Measurements from ENCODE around the gene CDC37.
A peak's percentile ranks its signal among the peaks of the same experiment; 100 is the strongest.

The CDC37 gene

GRCh38 chr19:10403137-10404021, at the start of gene CDC37:
TSS of gene CDC37 (minus strand) at chr19:10403542. CDS start at chr19:10403479, 63 bp downstream.
- peak; percentile 96 for DNase-seq
- Mint-ChIP-seq H3K27ac (peak within 1 kb of the TSS; percentile 99), H3K9me3 (no peaks in the 10 kb centered on the region), H3K27me3 (no peaks in the 10 kb centered on the region), H3K4me3 (peak within 1 kb of the TSS; percentile 98 to 99), H3K36me3 (peaks cover 16 to 19% of the 10 kb centered on the region in 2 donors), H3K4me1 (peaks cover 48 to 88% of the 10 kb centered on the region in 2 donors)
- peak; percentile 83 to 85 for ATAC-seq (replicated peaks)

GRCh38 chr19:10450853-10451609, 47.7 kb upstream of the CDC37 start:
- DNase-seq (no peak), ATAC-seq (replicated peaks) (peak; percentile 36 to 44)
- Mint-ChIP-seq H3K36me3 (peaks cover 38 to 53% of the 10 kb centered on the region in 2 donors), H3K9me3 (no peaks in the 10 kb centered on the region), H3K4me1 (peaks cover 11 to 12% of the 10 kb centered on the region in 2 donors), H3K27ac (no peak overlapping the region), H3K27me3 (peaks cover 22 to 27% of the 10 kb centered on the region in 2 donors), H3K4me3 (no peak overlapping the region)

DNA sequence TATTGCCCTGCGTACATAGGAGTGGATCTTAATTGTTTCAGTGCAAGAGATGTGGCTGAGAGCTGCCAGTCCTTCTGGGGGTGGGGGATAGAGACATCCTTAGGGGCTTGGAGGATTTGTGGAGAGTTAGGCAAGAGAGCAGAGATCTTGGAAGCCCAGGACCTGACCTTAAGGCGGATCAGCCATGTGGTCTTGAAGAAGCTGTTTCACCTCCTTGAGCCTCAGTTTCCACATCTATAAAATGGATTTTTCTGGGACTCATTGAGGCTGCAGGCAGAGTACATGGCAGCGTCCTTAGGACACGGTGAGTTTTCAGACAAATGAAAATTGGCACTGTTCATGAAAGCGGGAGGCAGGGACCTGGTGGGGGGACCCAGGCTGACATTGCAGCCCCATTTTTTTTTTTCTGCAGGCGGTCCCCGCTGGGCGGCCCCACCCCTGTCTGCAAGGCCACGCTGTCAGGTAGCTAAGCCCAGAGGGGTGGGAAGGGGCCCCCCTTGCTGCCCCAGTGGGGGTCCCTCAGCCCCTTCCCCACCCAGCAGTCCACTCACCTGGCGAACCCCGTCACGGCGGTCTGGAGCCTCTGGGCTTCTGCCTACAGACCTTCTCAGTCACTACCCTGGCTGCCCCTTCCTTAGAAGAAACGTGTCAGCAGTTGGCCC, 47.0 kb upstream of the CDC37 start:
- Mint-ChIP-seq H3K4me1 (peaks cover 13% of the 10 kb centered on the region in 2 donors), H3K27me3 (peaks cover 22 to 27% of the 10 kb centered on the region in 2 donors), H3K27ac (no peak overlapping the region), H3K4me3 (no peak overlapping the region), H3K36me3 (peaks cover 38 to 49% of the 10 kb centered on the region in 2 donors), H3K9me3 (no peaks in the 10 kb centered on the region)
- ATAC-seq (replicated peaks): no peak
- DNase-seq: no peak

DNA sequence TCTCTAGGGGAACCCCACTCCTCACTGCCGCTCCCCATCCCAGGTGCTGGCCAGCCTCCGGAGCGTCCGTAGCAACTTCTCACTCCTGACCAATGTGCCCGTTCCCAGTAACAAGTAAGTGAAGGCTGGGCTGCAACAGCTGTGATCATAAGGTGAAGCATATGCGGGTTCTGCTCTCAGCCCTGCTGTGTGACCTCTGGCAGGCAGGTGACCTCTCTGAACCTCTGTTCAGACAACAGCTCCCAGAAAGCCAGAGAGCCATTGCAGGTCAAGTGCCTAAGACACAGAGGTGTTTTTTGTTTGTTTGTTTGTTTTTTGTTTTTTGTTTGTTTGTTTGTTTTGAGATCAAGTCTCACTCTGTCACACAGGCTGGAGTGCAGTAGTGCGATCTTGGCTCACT, 45.7 kb upstream of the CDC37 start:
- H3K27ac Mint-ChIP-seq: no peak overlapping the region
- peaks cover 22% of the 10 kb centered on the region in 2 donors for H3K27me3 Mint-ChIP-seq
- DNase-seq: no peak
- H3K9me3 Mint-ChIP-seq: no peaks in the 10 kb centered on the region
- H3K4me1 Mint-ChIP-seq: peaks cover 13 to 15% of the 10 kb centered on the region in 2 donors
- H3K36me3 Mint-ChIP-seq: peaks cover 40 to 56% of the 10 kb centered on the region in 2 donors
- no peak overlapping the region for H3K4me3 Mint-ChIP-seq
- no peak for ATAC-seq (replicated peaks)

DNA sequence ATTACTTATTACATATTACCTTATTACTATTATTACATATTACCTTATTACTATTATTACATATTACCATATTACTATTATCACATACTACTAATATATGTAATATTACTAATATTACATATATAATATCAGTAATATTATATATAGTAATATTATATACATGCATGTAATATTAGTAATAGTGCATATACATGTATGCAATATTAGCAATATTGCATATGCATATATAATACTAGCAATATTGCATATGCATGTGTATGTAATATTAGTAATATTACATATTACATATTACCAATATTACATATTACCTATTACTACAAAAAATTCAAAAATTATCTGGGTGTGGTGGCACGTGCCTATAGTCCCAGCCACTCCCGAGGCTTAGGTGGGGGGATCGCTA, 39.4 kb upstream of the CDC37 start:
- Mint-ChIP-seq H3K4me3 (no peak overlapping the region), H3K36me3 (peaks cover 12 to 23% of the 10 kb centered on the region in 2 donors), H3K4me1 (peaks cover 8% of the 10 kb centered on the region in 2 donors), H3K27ac (no peak overlapping the region), H3K27me3 (no peaks in the 10 kb centered on the region), H3K9me3 (no peaks in the 10 kb centered on the region)
- ATAC-seq (replicated peaks) (no peak), DNase-seq (no peak)

- Mint-ChIP-seq H3K4me1 (peaks cover 6 to 19% of the 10 kb centered on the region in 2 donors), H3K4me3 (no peak overlapping the region), H3K27me3 (no peaks in the 10 kb centered on the region), H3K27ac (no peak overlapping the region), H3K9me3 (no peaks in the 10 kb centered on the region), H3K36me3 (peaks cover 0 to 12% of the 10 kb centered on the region in 2 donors)
- ATAC-seq (replicated peaks) (no peak), DNase-seq (no peak)
Observed at GRCh38 chr19:10439588-10439987, 36.2 kb upstream of the CDC37 start.

GRCh38 chr19:10433131-10433536, 29.8 kb upstream of the CDC37 start:
- ATAC-seq (replicated peaks) (no peak), DNase-seq (no peak)
- Mint-ChIP-seq H3K4me1 (peaks cover 44 to 74% of the 10 kb centered on the region in 2 donors), H3K36me3 (peaks cover 0 to 27% of the 10 kb centered on the region in 2 donors), H3K9me3 (no peaks in the 10 kb centered on the region), H3K4me3 (peak overlapping the region; percentile 45 to 68), H3K27me3 (peaks cover 0 to 13% of the 10 kb centered on the region in 2 donors), H3K27ac (no peak overlapping the region)

GRCh38 chr19:10432736-10433130, 29.4 kb upstream of the CDC37 start:
- peak overlapping the region in 1 of 2 donors; percentile 70 for H3K4me3 Mint-ChIP-seq
- peaks cover 48 to 78% of the 10 kb centered on the region in 2 donors for H3K4me1 Mint-ChIP-seq
- H3K27me3 Mint-ChIP-seq: peaks cover 0 to 13% of the 10 kb centered on the region in 2 donors
- H3K9me3 Mint-ChIP-seq: no peaks in the 10 kb centered on the region
- H3K27ac Mint-ChIP-seq: no peak overlapping the region
- DNase-seq: no peak
- no peak for ATAC-seq (replicated peaks)
- H3K36me3 Mint-ChIP-seq: peaks cover 0 to 29% of the 10 kb centered on the region in 2 donors

GRCh38 chr19:10431943-10432735, 28.8 kb upstream of the CDC37 start:
- Mint-ChIP-seq H3K4me1 (peaks cover 53 to 84% of the 10 kb centered on the region in 2 donors), H3K4me3 (peak overlapping the region; percentile 85 to 93), H3K27me3 (peaks cover 0 to 13% of the 10 kb centered on the region in 2 donors), H3K36me3 (peaks cover 0 to 32% of the 10 kb centered on the region in 2 donors), H3K9me3 (peaks cover 0 to 2% of the 10 kb centered on the region in 2 donors), H3K27ac (peak overlapping the region; percentile 95)
- ATAC-seq (replicated peaks) (peak; percentile 38 to 50), DNase-seq (peak; percentile 65)

DNA sequence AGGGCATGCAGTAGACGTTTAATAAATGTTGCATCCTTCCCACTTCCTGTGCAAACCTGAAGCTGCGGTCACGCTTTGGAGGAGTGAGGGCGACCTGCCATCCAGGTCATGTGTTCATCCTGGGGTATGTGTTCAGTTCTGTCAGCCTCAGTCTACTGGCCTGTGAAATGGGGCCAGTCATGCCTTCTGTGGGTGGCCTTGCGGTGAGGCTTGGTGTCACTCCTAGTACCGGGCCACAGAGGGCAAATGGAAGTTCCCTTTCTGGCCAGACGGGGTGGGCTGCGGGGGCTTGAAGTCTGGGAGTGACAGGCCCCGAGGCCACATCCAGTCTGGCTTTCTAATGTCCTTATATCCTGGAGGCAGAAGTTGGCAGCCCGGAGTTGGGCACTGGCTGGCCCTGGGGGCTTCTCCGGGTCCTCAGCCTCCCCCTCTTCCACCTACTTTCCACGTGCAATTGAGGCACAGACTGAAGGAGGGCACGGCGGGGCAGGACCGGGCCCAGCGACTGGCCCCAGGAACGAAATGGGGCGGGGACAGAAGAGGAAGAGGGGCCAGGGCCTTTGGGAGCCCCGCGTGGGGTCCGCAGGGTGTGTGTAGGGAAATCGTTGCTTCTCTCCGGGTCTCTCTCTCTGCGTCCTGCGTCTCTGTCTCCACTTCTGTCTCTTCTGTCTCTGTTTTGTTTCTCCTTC, 28.1 kb upstream of the CDC37 start:
- peak overlapping the region; percentile 85 to 93 for H3K4me3 Mint-ChIP-seq
- peak; percentile 26 to 40 for ATAC-seq (replicated peaks)

GRCh38 chr19:10430505-10431253, 27.3 kb upstream of the CDC37 start:
- peak overlapping the region; percentile 95 for H3K27ac Mint-ChIP-seq
- H3K27me3 Mint-ChIP-seq: peaks cover 0 to 13% of the 10 kb centered on the region in 2 donors
- H3K4me3 Mint-ChIP-seq: peak overlapping the region; percentile 85 to 93
- H3K9me3 Mint-ChIP-seq: peaks cover 0 to 4% of the 10 kb centered on the region in 2 donors
- peaks cover 52 to 87% of the 10 kb centered on the region in 2 donors for H3K4me1 Mint-ChIP-seq
- peaks cover 0 to 34% of the 10 kb centered on the region in 2 donors for H3K36me3 Mint-ChIP-seq
- DNase-seq: no peak
- ATAC-seq (replicated peaks): peak; percentile 24

More for the DNA sequence above, 28.1 kb upstream of the CDC37 start:
- peak overlapping the region; percentile 95 for H3K27ac Mint-ChIP-seq
- peaks cover 0 to 13% of the 10 kb centered on the region in 2 donors for H3K27me3 Mint-ChIP-seq
- DNase-seq: peak; percentile 68
- peaks cover 55 to 87% of the 10 kb centered on the region in 2 donors for H3K4me1 Mint-ChIP-seq
- H3K36me3 Mint-ChIP-seq: peaks cover 0 to 34% of the 10 kb centered on the region in 2 donors
- peaks cover 0 to 4% of the 10 kb centered on the region in 2 donors for H3K9me3 Mint-ChIP-seq

DNA sequence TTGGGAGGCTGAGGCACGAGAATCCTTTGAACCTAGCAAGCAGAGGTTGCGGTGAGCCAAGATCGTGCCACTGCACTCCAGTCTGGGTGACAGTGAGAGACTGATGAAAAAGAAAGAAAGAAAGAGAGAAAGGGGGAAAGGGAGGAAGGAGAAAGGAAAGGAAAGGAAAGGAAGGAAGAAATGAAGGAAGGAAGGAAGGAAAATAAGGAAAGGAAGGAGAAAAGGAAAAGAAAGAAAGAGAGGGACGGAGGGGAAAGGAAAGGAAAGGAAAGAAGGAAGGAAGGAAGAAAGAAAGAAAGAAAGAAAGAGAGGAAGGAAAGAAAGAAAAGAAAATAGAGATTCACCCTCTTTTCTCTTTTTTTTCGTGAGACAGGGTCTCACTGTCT, 25.6 kb upstream of the CDC37 start:
- Mint-ChIP-seq H3K9me3 (peaks cover 0 to 4% of the 10 kb centered on the region in 2 donors), H3K36me3 (peaks cover 0 to 28% of the 10 kb centered on the region in 2 donors), H3K4me1 (peaks cover 62 to 91% of the 10 kb centered on the region in 2 donors), H3K27me3 (peaks cover 0 to 13% of the 10 kb centered on the region in 2 donors), H3K4me3 (no peak overlapping the region), H3K27ac (peak overlapping the region; percentile 62)
- ATAC-seq (replicated peaks): no peak
- DNase-seq: no peak
